Activated naive CD4-positive, alpha-beta T cell treated with anti-CD3 and anti-CD28 coated beads, Interleukin-2, amount 50 U/mL, for 24 hours (primary cell): ENCODE measurements around the gene CUTA.
"Not testable (repeated sequence)": the region's sequence is repeated elsewhere in the genome, so short reads cannot be mapped to it uniquely, and the experiment has no call there.

ENCODE experiments used
- H3K27ac Mint-ChIP-seq: one replicate; pipeline ENCODE4 v1.8.0; 2021; ENCODE audit warnings: mild to moderate bottlenecking, mixed read lengths
- H3K27me3 Mint-ChIP-seq: one replicate; pipeline ENCODE4 v1.8.0; 2021; ENCODE audit warnings: mixed read lengths
- H3K36me3 Mint-ChIP-seq: one replicate; pipeline ENCODE4 v1.8.0; 2021; ENCODE audit warnings: mixed read lengths
- H3K4me1 Mint-ChIP-seq: one replicate; pipeline ENCODE4 v1.8.0; 2021; ENCODE audit warnings: mixed read lengths
- H3K4me3 Mint-ChIP-seq: one replicate; pipeline ENCODE4 v1.8.0; 2021; ENCODE audit warnings: mild to moderate bottlenecking, mixed read lengths
- H3K9me3 Mint-ChIP-seq: one replicate; pipeline ENCODE4 v1.8.0; 2021; ENCODE audit warnings: mixed read lengths

Gene CUTA

GRCh38 chr6:33377171-33377570, 40.7 kb downstream of the CUTA start:
- Mint-ChIP-seq H3K36me3 (no peaks in the 10 kb centered on the region), H3K4me1 (peaks cover 5% of the 10 kb centered on the region), H3K27ac (no peak overlapping the region), H3K9me3 (no peaks in the 10 kb centered on the region), H3K4me3 (no peak overlapping the region), H3K27me3 (no peaks in the 10 kb centered on the region)

- no peak overlapping the region for H3K27ac Mint-ChIP-seq
- H3K9me3 Mint-ChIP-seq, result no peaks in the 10 kb centered on the region
- no peaks in the 10 kb centered on the region for H3K36me3 Mint-ChIP-seq
- no peaks in the 10 kb centered on the region for H3K27me3 Mint-ChIP-seq
- H3K4me1 Mint-ChIP-seq, result peaks cover 5% of the 10 kb centered on the region
- no peak overlapping the region for H3K4me3 Mint-ChIP-seq
Measured at GRCh38 chr6:33375143-33375671, 42.7 kb downstream of the CUTA start.

GRCh38 chr6:33373960-33374910, 43.7 kb downstream of the CUTA start:
- no peaks in the 10 kb centered on the region for H3K36me3 Mint-ChIP-seq
- H3K4me3 Mint-ChIP-seq, result no peak overlapping the region
- H3K4me1 Mint-ChIP-seq, result peaks cover 5% of the 10 kb centered on the region
- H3K27me3 Mint-ChIP-seq, result no peaks in the 10 kb centered on the region
- H3K27ac Mint-ChIP-seq, result no peak overlapping the region
- no peaks in the 10 kb centered on the region for H3K9me3 Mint-ChIP-seq

- no peak overlapping the region for H3K4me3 Mint-ChIP-seq
- H3K27ac Mint-ChIP-seq, result no peak overlapping the region
- H3K9me3 Mint-ChIP-seq, result no peaks in the 10 kb centered on the region
- H3K4me1 Mint-ChIP-seq, result peaks cover 5% of the 10 kb centered on the region
- no peaks in the 10 kb centered on the region for H3K27me3 Mint-ChIP-seq
- H3K36me3 Mint-ChIP-seq, result no peaks in the 10 kb centered on the region
Measured at GRCh38 chr6:33372526-33373123, 45.3 kb downstream of the CUTA start.

GRCh38 chr6:33371901-33372300, 46.0 kb downstream of the CUTA start:
- H3K27me3 Mint-ChIP-seq, H3K9me3 Mint-ChIP-seq, H3K4me3 Mint-ChIP-seq, H3K4me1 Mint-ChIP-seq, H3K27ac Mint-ChIP-seq, H3K36me3 Mint-ChIP-seq: not testable (repeated sequence)

GRCh38 chr6:33367715-33368025, 50.2 kb downstream of the CUTA start:
- not testable (repeated sequence) for H3K36me3 Mint-ChIP-seq, H3K4me1 Mint-ChIP-seq, H3K4me3 Mint-ChIP-seq, H3K27me3 Mint-ChIP-seq, H3K27ac Mint-ChIP-seq, H3K9me3 Mint-ChIP-seq

- no peak overlapping the region for H3K4me3 Mint-ChIP-seq
- H3K27me3 Mint-ChIP-seq, result no peaks in the 10 kb centered on the region
- H3K27ac Mint-ChIP-seq, result no peak overlapping the region
- no peaks in the 10 kb centered on the region for H3K9me3 Mint-ChIP-seq
- H3K4me1 Mint-ChIP-seq, result no peaks in the 10 kb centered on the region
- no peaks in the 10 kb centered on the region for H3K36me3 Mint-ChIP-seq
Measured at GRCh38 chr6:33367009-33367714, 50.7 kb downstream of the CUTA start.
